ENCODE data around the gene PRKAG2.

PRKAG2 gene

GRCh38 chr7:151860771-151861170 lies 16.1 kb downstream of the PRKAG2 start:
- Mint-ChIP-seq H3K4me1 (peaks cover 20 to 23% of the 10 kb centered on the region in 2 donors), H3K27ac (no peak overlapping the region), H3K4me3 (no peak overlapping the region), H3K27me3 (no peaks in the 10 kb centered on the region), H3K9me3 (no peaks in the 10 kb centered on the region), H3K36me3 (peaks cover 4 to 5% of the 10 kb centered on the region in 2 donors)
- ATAC-seq (replicated peaks) (no peak), DNase-seq (no peak)

DNA sequence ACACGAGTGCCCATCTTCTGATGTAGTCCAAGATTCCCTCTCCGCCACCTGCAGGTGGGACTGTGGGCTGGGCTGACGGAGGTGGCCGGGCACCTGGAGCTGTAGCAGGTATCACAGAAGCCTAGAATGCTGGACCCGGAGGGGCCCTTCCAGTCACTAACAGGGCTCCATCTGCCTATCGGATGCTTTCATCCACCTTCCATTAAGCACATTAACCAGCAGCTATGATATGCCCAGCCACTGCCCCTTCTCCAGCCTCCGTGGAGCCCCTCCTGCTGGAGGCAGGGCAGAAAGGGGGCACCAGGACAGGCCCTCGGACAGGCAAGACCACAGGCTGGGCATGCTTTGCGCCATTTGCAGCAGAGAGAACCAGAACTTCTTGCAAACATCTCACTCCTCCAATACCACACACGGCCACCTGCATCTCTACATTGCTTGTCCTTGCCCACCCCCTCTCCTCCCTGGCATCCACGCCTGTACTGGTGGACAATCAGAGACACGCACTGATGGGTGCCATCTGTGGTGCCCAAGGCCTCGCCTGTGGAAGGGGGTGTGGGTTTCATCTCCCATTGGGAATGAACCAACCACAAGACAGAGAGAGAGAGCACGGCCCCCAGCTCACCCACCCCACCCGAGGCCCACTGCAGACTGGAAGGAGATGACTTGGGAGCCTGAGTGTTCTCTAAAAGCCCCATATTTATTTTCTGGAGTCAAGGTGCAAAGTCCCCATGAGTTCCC lies 16.8 kb downstream of the PRKAG2 start:
- no peaks in the 10 kb centered on the region for H3K9me3 Mint-ChIP-seq
- no peak overlapping the region for H3K4me3 Mint-ChIP-seq
- no peak for DNase-seq
- no peak overlapping the region for H3K27ac Mint-ChIP-seq
- no peaks in the 10 kb centered on the region for H3K27me3 Mint-ChIP-seq
- ATAC-seq (replicated peaks): no peak
- H3K4me1 Mint-ChIP-seq: peaks cover 17 to 18% of the 10 kb centered on the region in 2 donors
- peaks cover 4 to 5% of the 10 kb centered on the region in 2 donors for H3K36me3 Mint-ChIP-seq

- no peak for ATAC-seq (replicated peaks)
- H3K27me3 Mint-ChIP-seq: no peaks in the 10 kb centered on the region
- peak overlapping the region; percentile 37 for H3K27ac Mint-ChIP-seq
- no peaks in the 10 kb centered on the region for H3K9me3 Mint-ChIP-seq
- no peak overlapping the region for H3K4me3 Mint-ChIP-seq
- DNase-seq: no peak
- peaks cover 11% of the 10 kb centered on the region in 2 donors for H3K4me1 Mint-ChIP-seq
- H3K36me3 Mint-ChIP-seq: peaks cover 4 to 5% of the 10 kb centered on the region in 2 donors
Measured at GRCh38 chr7:151859111-151859947, 17.6 kb downstream of the PRKAG2 start.

DNA sequence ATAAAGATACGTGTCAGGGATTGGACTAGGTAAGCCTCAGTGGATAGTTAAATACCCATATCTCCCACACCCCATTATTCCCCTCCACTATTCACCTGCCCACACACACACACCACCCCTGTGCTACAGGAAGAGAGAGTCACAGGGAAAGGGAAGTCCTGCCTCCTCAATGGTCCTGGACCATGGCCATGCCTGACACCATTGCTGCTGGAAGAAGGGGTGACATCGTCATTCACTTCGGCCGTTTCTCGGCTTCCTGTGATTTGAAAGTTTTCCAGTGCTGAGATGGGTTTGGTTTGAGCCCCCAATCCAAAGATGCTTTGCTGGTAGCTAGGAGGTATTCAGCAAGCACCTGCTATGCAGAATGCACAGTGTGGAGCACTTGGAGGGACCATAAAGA lies 18.5 kb downstream of the PRKAG2 start:
- ATAC-seq (replicated peaks) (no peak), DNase-seq (no peak)
- peaks cover 2% of the 10 kb centered on the region in 2 donors for H3K4me1 Mint-ChIP-seq
- H3K9me3 Mint-ChIP-seq: no peaks in the 10 kb centered on the region
- H3K27ac Mint-ChIP-seq: no peak overlapping the region
- peaks cover 4 to 5% of the 10 kb centered on the region in 2 donors for H3K36me3 Mint-ChIP-seq
- H3K4me3 Mint-ChIP-seq: no peak overlapping the region
- H3K27me3 Mint-ChIP-seq: no peaks in the 10 kb centered on the region

- Mint-ChIP-seq H3K27me3 (no peaks in the 10 kb centered on the region), H3K9me3 (no peaks in the 10 kb centered on the region), H3K4me3 (no peak overlapping the region), H3K36me3 (peaks cover 4 to 5% of the 10 kb centered on the region in 2 donors), H3K27ac (no peak overlapping the region), H3K4me1 (peaks cover 0 to 2% of the 10 kb centered on the region in 2 donors)
- DNase-seq: no peak
- no peak for ATAC-seq (replicated peaks)
Measured at GRCh38 chr7:151857866-151858450, 19.0 kb downstream of the PRKAG2 start.

DNA sequence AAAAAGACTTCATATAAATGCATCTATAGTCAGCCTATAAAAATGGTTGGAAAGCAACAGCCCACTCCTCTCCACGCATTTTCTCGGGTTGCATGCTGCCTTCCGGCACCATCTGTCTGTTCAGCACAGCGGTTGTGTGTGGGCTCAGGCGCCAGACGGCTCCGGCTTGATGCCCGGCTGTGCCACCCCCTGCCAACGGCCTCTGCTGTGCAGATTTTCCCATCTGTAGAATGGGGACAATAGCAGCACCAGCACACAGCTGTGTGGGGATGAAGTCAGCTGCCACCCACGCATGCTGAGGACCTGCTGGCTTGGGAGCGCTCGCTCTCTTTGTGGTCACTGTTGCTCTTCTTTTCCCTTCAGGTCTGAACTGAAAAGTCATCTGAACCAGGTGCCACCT lies 19.5 kb downstream of the PRKAG2 start:
- Mint-ChIP-seq H3K27me3 (no peaks in the 10 kb centered on the region), H3K36me3 (peaks cover 4 to 5% of the 10 kb centered on the region in 2 donors), H3K4me1 (peaks cover 2 to 8% of the 10 kb centered on the region in 2 donors), H3K4me3 (no peak overlapping the region), H3K27ac (no peak overlapping the region), H3K9me3 (no peaks in the 10 kb centered on the region)
- DNase-seq: no peak
- ATAC-seq (replicated peaks): no peak

GRCh38 chr7:151856516-151856915 lies 20.4 kb downstream of the PRKAG2 start:
- no peaks in the 10 kb centered on the region for H3K27me3 Mint-ChIP-seq
- peaks cover 5 to 16% of the 10 kb centered on the region in 2 donors for H3K4me1 Mint-ChIP-seq
- DNase-seq (no peak), ATAC-seq (replicated peaks) (no peak)
- no peak overlapping the region for H3K27ac Mint-ChIP-seq
- H3K9me3 Mint-ChIP-seq: no peaks in the 10 kb centered on the region
- peaks cover 4 to 5% of the 10 kb centered on the region in 2 donors for H3K36me3 Mint-ChIP-seq
- no peak overlapping the region for H3K4me3 Mint-ChIP-seq

- Mint-ChIP-seq H3K9me3 (no peaks in the 10 kb centered on the region), H3K4me1 (peaks cover 8 to 20% of the 10 kb centered on the region in 2 donors), H3K4me3 (no peak overlapping the region), H3K27me3 (no peaks in the 10 kb centered on the region), H3K27ac (no peak overlapping the region), H3K36me3 (peaks cover 4 to 5% of the 10 kb centered on the region in 2 donors)
- ATAC-seq (replicated peaks): no peak
- DNase-seq: no peak
Measured at GRCh38 chr7:151856098-151856497, 20.8 kb downstream of the PRKAG2 start.

DNA sequence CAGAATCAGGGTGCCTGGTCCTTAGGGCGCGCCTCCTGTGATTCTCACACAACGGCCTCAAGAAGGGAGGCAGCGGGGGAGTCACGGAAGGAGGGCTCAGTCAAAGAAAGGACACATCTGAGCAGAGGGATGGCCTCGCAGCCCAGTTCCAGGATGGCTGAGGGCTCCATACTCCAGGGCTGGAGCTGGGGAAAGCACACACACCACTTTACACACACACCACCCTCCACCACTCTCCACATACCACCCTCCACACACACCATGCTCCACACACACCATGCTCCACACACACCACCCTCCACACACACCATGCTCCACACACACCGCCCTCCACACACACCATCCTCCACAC lies 22.2 kb downstream of the PRKAG2 start:
- H3K9me3 Mint-ChIP-seq: no peaks in the 10 kb centered on the region
- peaks cover 20 to 34% of the 10 kb centered on the region in 2 donors for H3K4me1 Mint-ChIP-seq
- no peak overlapping the region for H3K27ac Mint-ChIP-seq

GRCh38 chr7:151853896-151854719 lies 22.8 kb downstream of the PRKAG2 start:
- H3K4me3 Mint-ChIP-seq: no peak overlapping the region
- DNase-seq (no peak), ATAC-seq (replicated peaks) (no peak)
- H3K27ac Mint-ChIP-seq: no peak overlapping the region
- no peaks in the 10 kb centered on the region for H3K9me3 Mint-ChIP-seq
- peaks cover 3 to 5% of the 10 kb centered on the region in 2 donors for H3K36me3 Mint-ChIP-seq
- peaks cover 22 to 38% of the 10 kb centered on the region in 2 donors for H3K4me1 Mint-ChIP-seq
- H3K27me3 Mint-ChIP-seq: no peaks in the 10 kb centered on the region

More for the DNA sequence above, 22.2 kb downstream of the PRKAG2 start:
- Mint-ChIP-seq H3K27me3 (no peaks in the 10 kb centered on the region), H3K4me3 (no peak overlapping the region), H3K36me3 (peaks cover 4 to 5% of the 10 kb centered on the region in 2 donors)
- ATAC-seq (replicated peaks): no peak
- no peak for DNase-seq

- H3K9me3 Mint-ChIP-seq: no peaks in the 10 kb centered on the region
- ATAC-seq (replicated peaks): no peak
- H3K4me3 Mint-ChIP-seq: no peak overlapping the region
- H3K27ac Mint-ChIP-seq: no peak overlapping the region
- DNase-seq: no peak
- H3K27me3 Mint-ChIP-seq: no peaks in the 10 kb centered on the region
- peaks cover 22 to 38% of the 10 kb centered on the region in 2 donors for H3K4me1 Mint-ChIP-seq
- no peaks in the 10 kb centered on the region for H3K36me3 Mint-ChIP-seq
Measured at GRCh38 chr7:151852486-151853396, 24.2 kb downstream of the PRKAG2 start.

DNA sequence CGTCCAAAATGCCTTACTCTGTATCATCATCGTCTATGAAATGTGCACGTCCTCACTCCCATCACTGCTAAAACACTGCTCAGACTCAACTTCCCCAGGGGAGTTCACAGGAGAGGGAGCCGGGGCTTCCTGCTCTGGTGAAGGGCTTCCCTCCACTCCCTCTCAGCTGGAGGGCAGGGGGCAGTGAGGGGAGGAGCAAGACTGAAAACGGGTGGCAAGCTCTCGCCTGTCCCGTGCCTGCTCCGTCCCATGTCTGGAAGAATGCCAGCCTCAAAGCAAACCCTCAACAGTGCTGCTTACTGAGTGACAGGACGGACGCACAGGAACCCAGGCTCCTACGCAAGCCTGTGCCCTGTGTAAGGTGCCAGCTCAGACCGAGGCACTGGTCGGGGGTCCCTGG lies 25.1 kb downstream of the PRKAG2 start:
- ATAC-seq (replicated peaks) (peak; percentile 47 to 53), DNase-seq (peak; percentile 14)
- Mint-ChIP-seq H3K36me3 (no peaks in the 10 kb centered on the region), H3K9me3 (no peaks in the 10 kb centered on the region), H3K27ac (peak overlapping the region; percentile 96), H3K27me3 (no peaks in the 10 kb centered on the region), H3K4me3 (peak overlapping the region; percentile 81 to 89), H3K4me1 (peaks cover 22 to 38% of the 10 kb centered on the region in 2 donors)

DNA sequence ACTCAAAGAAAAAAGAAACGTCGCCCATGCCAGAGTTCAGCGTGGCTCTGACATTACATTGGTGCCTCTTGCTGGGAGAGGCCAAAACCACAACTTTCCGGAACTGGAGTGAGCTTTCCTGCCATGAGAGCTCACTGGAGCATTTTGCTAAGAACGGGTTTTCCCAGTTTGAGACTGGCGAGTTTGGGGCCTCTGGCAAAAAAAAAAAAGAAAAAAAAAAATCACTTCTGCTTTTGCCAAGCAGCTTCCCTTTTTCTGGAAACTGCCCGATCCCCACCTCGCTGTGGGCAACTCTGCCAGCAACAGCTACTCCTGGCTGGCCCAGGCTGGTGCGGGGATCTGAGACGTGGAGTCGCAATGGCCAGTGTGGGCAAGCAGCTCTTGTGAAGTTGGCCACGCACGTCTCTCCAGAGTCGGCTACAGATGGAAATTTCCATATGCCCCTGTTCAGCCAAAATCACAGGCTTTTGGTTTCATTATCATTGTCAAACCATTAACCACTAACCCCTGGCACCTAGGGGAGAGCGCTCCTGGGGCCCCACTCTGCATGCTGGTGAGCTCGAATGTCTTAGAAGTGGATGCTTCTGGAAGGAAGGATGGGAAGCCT lies 25.7 kb downstream of the PRKAG2 start:
- H3K36me3 Mint-ChIP-seq: no peaks in the 10 kb centered on the region
- peak; percentile 45 for DNase-seq
- H3K4me1 Mint-ChIP-seq: peaks cover 22 to 38% of the 10 kb centered on the region in 2 donors
- ATAC-seq (replicated peaks): peak; percentile 85 to 88
- H3K4me3 Mint-ChIP-seq: peak overlapping the region; percentile 81 to 89
- no peaks in the 10 kb centered on the region for H3K9me3 Mint-ChIP-seq
- peak overlapping the region; percentile 96 for H3K27ac Mint-ChIP-seq
- H3K27me3 Mint-ChIP-seq: no peaks in the 10 kb centered on the region

Measured in stimulated activated naive B cell treated with anti-CD40 and anti-IgM and Interleukin-4, amounts not matched to agents 10 μg/mL and 1 μg/mL and 100 μg/mL, for 72 hours (primary cell).